ENCODE measurements around the gene YEATS4. TPM values are rescaled to one million over a fixed set of nuclear protein-coding genes. Genes with fewer than 3 reads are reported as not detected.

The YEATS4 gene
- total and polyA plus RNA-seq, 11 donors = 4.0 to 45.0 (median 9.9) TPM

DNA sequence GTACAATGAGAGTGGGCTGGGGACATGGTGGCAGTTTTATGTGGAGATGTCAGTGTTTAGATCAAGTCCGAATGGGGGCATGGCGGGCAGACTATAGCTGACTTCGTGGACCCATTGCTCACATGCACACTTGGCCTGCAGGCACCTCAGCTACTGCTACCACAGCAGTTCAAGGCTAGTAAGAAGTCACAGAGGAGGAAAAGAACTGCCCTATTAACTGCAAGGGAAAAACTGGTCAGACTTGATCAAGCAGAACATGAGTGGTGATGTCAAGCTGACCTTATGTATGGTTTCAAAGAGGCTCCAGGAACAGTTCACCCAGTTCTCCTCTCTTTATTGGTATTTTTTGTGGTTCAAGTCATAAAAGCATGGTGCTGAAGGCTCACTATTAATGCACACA, 80.5 kb downstream of the YEATS4 start:
- Histone ChIP-seq H3K4me1 (peaks cover 0 to 4% (median 0%) of the 10 kb centered on the region in 12 donors), H3K4me3 (no peak overlapping the region), H3K27me3 (no peaks in the 10 kb centered on the region), H3K27ac (no peak overlapping the region), H3K9me3 (no peaks in the 10 kb centered on the region), H3K36me3 (no peaks in the 10 kb centered on the region)
- 84 to 93% (median 91%) methylated on average over 3 of the region's 3 CpGs for WGBS, 4 donors
- no peak for DNase-seq
- intact Hi-C loops (cut with DNase I) = no loop called here
- no peak for ATAC-seq
- TF ChIP-seq, protein P1, sequence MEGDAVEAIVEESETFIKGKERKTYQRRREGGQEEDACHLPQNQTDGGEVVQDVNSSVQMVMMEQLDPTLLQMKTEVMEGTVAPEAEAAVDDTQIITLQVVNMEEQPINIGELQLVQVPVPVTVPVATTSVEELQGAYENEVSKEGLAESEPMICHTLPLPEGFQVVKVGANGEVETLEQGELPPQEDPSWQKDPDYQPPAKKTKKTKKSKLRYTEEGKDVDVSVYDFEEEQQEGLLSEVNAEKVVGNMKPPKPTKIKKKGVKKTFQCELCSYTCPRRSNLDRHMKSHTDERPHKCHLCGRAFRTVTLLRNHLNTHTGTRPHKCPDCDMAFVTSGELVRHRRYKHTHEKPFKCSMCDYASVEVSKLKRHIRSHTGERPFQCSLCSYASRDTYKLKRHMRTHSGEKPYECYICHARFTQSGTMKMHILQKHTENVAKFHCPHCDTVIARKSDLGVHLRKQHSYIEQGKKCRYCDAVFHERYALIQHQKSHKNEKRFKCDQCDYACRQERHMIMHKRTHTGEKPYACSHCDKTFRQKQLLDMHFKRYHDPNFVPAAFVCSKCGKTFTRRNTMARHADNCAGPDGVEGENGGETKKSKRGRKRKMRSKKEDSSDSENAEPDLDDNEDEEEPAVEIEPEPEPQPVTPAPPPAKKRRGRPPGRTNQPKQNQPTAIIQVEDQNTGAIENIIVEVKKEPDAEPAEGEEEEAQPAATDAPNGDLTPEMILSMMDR (IDR thresholded peaks at IDR 0.05) = no peak
- TF ChIP-seq POLR2A (IDR thresholded peaks at IDR 0.05) = no peak

Other genes starting within 250 kb of the YEATS4 start
- 10 to 100 TPM; 15.8 to 34.8 (median 30.1) TPM for gene CPSF6, start 120.2 kb upstream of the YEATS4 start, total RNA-seq
- gene CPSF6, start 120.2 kb upstream of the YEATS4 start, polyA plus RNA-seq = 10 to 100 TPM; 13.4 to 14.3 TPM
- gene LYZ, start 11.4 kb upstream of the YEATS4 start, total RNA-seq = 100 to 1,000 TPM in 2 of 9 donors, 10 to 100 TPM in 4, 1 to 10 TPM in 3; 2.4 to 316 (median 18.2) TPM
- 10 to 100 TPM in 1 of 2 donors, 1 to 10 TPM in 1; 4.6 to 13.8 TPM for gene LYZ, start 11.4 kb upstream of the YEATS4 start, polyA plus RNA-seq
- gene FRS2, start 110.6 kb downstream of the YEATS4 start, total RNA-seq = 10 to 100 TPM; 14.8 to 33.9 (median 21.4) TPM
- gene FRS2, start 110.6 kb downstream of the YEATS4 start, polyA plus RNA-seq = 10 to 100 TPM in 1 of 2 donors, 1 to 10 TPM in 1; 2.6 to 10.6 TPM
- gene CCT2, start 225.7 kb downstream of the YEATS4 start, total RNA-seq = 100 to 1,000 TPM in 4 of 9 donors, 10 to 100 TPM in 5; 63.2 to 168 (median 93.3) TPM
- 100 to 1,000 TPM in 1 of 2 donors, 10 to 100 TPM in 1; 59.7 to 342 TPM for gene CCT2, start 225.7 kb downstream of the YEATS4 start, polyA plus RNA-seq

Data from heart left ventricle (tissue), 16 donors.